Fibroblast of skin of scalp (primary cell): ENCODE data around the gene TANGO2.

ENCODE experiments used
- DNase-seq: peaks from one replicate; pipeline ENCODE4 v3.0.0-alpha.2; 2013

Gene TANGO2

DNA sequence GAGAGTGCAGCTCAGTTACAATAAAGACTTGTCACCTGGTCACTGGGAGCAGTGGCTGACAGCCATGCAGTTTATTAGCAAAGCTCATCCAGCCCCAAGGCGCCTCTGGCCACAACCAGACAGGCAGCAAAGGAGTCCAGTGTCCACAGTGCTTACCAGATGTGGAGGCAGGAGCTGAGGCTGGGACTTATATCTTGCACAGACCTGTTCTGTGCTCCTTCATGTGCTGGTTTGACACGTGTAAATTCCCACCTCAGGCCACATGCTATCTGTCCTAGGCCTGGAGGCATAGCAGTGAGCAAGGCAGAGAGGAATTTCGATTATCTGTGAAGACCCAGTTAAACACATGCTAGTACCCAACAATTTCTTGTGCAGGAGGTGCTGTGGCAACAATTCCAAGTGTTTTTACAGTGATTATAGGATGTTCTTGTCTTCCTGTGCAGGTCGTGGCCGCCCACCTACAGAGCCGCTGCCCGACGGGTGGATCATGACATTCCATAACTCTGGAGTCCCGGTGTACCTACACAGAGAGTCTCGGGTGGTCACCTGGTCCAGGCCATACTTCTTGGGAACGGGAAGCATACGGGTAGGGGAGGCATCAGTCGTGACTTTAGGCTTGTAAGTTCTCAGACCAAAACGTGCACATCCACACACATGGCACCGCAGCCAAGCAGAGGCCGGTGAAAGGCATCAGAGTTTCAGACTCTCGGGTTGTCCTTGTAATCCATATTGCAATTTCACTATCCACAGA lies 68.5 kb downstream of the TANGO2 start:
- no peak for DNase-seq

DNA sequence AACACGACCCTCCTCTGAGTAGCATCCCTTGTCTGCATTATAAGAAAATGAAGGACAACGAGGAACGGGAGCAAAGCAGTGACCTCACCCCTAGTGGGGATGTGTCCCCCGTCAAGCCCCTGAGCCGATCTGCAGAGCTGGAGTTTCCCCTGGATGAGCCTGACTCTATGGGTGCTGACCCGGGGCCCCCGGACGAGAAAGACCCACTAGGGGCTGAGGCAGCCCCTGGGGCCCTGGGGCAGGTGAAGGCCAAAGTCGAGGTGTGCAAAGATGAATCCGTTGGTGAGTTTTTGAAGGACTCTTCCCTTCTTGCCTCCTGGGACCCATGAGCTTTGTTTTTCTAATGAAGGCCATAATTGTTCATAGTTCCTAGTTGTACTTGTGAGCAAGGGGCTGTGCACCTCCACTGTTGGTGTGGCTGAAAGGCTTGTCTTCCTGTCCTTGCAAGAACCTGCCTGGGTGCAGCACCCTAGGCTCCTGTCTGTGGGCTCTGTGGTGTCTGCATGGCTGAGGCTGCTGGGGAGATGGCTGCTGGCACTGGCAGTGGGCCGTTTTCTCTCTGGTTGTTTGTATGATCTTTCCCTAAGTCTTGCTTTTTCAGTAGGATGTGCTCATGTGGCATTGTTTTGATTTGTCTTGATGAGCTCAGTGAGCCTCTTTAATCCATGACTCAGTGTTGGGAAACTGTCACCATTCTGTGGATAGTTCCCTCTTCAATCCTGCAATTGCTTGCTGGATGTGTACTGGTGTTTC lies 69.2 kb downstream of the TANGO2 start:
- no peak for DNase-seq

DNA sequence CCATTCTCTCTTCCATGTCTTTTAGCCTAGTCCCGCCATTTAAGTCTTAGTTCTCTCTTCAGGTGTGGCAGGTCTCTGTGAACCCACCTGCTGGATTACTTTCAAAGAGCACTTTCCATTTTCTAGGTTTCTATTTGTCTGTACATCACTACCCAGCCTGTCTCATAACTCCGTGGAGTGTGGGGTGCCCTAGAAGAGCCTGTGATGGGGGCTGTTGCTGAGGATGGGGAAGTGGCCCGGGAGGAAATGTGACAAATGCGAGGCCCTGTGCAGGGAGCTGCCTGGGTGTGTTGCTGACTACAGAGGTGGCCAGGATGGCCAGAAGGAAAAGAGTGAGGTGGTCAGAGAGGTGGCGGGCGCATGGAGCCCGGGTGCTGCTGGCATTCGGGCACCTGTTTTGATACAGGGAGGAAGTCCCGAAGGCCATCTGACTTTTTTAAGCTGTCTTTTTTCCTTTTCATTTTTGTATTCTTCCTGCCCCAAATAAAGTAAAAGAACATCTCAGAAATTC lies 69.9 kb downstream of the TANGO2 start:
- no peak for DNase-seq

DNA sequence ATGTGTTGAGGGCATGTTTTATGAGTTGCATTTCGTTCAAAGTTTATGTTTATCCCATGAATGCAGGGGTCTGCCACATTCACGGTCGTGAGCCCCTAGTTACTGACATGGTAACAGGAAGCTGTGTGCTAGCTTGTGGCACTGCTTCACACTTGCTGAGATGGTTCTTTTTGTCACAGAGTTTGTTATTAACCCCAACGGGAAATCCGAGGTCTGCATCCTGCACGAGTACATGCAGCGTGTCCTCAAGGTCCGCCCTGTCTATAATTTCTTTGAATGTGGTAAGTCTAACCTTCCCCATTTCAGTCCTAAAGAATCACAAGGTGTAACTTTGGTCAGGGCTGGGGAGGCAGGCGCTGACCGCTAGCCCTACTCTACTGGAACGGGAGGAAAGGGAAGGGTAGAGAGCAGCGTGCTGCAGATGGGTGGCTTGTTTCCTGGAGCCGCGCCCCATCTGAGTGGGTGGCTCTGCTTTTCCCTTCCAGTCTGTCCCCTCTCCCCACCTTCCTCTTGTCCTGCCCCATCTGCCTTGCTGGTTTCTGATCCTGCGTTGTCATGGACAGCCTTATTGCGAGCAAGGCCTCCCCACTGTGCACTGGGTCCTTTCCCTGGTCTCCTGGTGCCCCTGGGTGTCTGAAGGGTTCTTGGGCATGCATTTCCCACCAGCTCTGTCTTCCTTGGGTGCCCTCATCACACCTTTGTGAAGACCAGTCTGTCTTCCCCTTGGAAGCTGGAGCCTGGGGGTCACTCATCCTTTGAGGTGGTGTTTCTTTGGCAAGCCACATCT lies 71.0 kb downstream of the TANGO2 start:
- DNase-seq = no peak

DNA sequence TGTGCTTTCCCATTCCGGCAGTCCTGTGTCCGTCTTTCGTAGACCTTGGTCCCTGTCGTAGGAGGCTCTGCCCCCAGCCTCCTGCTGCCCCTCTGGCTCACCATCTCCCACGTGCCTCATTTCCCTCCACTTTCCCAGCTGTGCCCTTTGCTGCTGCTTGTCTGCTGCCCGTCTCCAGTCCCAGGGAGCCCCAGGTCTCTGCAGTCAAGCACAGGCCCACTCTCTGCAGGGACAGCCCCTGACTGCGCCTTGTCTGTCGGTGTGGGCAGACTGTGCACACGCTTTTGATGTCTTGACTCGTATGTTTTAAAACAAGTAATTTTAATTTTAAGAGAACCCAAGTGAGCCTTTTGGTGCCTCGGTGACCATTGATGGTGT lies 71.6 kb downstream of the TANGO2 start:
- no peak for DNase-seq

DNA sequence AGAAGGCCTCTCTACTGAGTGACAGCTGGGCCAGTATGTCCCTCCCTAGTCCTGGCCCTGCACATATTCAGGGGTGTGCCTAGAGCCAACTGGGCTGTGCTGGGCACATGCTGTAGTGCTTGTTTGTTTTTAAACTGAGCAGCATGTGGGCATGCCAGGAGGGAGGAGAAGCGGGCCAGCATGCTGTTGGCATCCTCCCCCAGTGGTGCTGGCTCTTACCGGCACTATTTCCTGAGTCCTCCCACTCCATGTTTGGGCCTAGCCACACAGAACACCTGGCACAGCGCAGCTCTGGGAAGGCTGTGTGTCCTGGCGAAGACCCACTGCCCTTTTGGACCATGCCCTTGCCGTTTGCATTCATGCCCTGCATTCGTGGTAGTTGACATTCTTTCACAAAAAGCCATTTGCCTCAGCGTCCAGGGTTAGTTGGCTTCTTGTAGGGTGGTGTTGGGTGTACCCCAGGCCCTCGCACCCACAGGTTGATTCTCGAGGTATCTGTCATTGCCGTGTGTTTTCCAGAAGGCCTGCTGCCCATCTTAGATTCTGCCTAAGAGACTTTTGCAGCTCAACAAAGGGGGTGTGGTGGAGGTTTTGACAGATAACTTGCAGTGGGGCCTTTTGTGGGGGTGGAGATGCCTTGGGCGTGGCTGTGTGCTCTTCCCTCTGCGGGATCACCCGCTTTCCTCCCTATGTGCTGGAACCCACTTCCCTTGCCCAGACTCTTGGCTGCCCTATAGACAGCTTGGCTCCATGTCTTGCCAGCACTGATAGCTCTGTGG lies 72.7 kb downstream of the TANGO2 start:
- no peak for DNase-seq

DNA sequence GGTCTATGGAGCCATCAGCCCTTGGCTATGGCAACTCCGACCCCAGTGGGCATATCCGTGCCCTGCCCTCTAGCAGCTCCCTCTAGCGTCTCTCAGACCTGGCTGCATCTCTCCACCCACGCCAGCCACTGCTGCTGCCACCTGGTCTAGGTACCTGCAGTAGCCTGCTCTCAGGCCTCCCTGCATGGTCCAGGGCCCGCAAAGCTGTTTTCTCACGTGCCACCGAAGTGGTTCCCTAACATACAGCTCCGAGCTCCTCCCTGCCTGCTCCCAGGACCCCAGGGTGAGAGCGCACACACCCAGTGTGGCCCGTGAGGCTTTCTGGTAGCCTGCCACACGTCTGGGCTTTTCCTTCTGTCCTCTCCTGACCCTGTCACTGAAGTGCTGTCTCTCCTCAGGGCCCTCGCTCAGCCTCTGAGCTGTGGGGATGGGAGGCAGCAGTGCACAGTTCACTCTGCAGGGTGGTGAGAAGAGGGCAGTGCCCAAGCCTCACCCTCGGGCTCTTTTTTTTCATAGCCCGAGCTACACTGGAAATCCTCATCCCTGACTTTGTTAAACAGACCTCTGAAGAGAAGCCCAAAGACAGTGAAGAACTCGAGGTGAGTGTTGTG lies 73.4 kb downstream of the TANGO2 start:
- DNase-seq = no peak

DNA sequence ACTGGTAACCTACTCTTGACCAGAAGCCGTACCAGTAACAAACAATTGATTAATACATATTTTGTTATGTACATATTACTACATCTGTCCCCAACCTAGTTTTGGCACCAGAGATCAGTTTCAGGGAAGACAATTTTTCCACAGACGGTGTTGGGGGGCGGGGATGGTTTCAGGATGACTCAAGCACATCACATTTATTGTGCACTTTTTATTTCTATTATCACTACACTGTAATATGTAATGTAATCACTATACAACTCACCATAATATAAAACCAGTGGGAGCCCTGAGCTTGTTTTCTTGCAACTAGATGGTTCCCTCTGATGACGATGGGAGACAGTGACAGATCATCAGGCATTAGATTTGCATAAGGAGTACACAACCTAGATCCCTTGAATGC lies 74.6 kb downstream of the TANGO2 start:
- no peak for DNase-seq

DNA sequence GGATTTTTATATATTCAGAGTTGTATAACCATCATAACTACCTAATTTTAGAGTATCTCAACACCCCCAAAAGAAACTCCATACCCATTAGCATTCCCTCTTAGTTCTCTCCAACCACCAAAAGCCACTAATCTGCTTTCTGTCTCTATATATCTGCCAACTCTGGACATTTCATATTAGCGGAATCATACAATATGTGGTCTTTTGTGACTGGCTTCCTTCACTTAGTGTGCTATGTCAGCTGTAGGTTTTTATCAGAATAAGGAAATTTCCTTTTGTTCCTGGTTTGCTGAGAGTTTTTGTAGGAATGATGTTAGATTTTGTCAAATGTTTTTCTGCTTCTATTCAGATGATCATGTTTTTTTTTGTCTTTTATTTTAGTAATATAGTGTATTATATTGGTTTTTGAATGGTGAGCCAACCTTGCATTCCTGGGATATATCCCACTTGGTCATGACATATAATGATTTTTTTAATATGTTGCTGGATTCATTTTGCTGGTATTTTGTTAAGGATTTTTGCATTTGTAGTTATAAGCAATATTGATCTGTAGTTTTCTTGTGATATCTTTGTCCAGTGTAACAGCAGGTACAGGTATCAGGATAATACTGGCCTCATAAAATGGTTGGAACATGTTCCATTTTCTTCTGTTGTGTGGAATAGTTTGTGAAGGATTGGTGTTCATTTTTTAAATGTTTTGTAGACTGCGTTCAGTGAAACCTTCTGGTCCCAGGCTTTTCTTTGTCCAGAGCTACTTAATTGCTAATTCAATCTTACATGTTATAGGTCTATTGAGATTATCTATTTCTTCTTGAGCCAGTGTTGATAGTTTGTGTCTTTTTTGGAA lies 75.9 kb downstream of the TANGO2 start:
- no peak for DNase-seq

DNA sequence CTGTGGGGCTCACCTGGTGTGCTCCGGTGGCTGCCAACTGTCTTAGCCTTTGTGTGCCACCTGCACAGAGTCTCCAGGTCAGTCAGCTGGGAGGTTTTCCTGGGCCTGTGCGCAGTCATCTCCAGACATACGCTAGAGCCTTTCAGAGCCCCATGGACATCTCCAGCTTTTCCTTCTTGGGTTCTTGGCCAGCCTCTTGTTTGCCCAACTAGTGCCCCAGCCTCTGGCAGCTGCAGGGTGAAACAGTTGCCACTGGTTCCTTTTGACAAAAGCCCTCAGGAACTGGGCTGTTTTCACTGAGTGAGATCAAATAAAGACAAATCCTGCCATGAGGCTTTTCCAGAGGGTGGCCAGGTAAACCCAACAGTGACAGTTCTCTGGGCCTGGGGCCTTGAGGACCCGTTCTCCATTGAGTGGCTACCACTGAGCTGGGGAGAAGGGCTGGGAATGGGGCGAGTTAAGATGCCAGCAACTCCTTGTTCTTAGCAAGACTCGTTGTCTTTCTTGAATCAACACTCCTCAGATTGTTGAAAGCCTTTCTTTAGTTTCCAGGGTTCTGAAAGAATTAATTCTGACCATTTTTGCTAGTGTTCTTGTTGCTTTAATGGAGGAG lies 78.3 kb downstream of the TANGO2 start:
- DNase-seq = no peak

DNA sequence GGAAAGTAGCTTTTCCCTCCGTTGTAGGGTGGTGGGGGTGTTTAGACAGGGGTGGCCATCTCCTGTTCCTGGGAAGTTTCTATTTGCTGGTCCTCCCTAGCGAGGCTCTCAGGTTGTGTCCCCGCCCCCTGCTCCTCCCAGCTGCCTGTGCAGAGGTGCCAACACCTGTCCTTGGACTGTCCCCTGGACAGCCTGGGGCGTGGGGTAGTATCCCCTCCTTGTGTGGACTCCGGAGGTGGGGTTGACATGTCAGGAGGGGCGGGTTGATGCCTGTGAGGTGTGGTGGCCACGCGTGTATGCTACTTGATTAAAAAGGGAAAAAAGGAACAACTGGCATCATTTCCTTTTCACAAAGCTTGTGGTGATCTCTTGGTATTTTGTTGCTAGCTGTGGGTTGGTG lies 80.7 kb downstream of the TANGO2 start:
- DNase-seq = no peak

DNA sequence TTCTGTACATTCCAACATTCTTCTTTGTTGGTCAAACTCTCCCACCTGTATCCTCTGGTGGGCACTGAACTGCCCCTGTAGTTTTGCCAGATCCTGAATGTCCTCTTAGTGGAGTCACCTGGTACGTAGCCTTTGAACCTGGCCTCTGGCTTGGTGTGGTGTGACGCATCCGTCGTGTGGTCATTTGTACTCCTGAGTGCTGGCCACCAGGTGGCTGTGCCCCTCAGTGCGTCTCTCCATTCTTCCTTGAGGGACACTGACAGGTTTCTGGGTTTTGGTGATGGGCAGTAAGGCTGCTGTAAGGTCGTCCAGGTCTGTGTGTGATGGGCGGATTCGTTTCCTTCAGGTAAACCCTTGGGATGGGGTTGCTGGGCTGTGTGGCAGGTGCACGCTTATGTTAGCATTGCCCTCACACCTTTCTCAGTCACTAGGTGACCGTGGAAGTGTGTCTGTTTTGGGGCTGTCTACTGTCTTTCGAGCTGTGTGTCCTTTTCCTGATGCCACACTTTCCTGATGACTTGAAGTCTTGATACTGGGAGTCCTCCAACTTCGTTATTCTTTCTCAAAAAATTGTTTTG lies 81.4 kb downstream of the TANGO2 start:
- no peak for DNase-seq

DNA sequence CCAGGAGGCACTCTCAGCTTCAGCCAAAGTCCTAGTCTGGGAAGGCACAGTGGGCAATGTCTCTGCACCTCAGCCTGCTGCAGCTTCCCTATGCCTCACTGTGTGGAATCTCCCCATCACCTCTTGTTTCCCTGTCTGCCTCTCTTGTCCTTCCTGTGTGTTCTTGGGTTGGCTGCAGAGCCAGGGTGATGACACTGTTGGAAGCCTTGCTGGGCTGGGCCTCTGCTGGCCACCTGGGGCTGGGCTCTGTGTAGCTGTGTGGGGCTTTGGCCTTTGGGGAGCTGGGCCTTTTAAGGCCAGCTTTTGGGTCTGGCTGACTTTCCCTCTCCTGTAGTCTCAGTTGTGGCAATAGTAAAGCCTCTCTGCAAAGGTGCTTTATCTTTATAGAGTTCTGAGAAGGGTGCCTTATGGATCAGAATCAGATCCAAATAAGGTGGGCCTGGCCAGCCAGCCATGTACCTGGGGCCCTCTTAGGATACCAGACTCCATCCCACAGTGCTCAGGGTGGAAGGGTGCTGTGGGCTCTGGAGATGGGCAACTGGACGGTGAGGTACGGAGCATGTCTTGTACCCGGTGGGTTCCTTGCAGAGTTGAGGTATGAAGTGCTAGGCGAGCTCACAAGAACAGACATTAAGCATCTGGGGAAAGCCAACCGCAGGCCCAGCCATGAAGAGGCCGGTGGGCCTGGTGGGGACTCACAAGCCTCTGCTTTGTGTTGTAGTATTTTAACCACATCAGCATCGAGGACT lies 84.7 kb downstream of the TANGO2 start:
- no peak for DNase-seq

DNA sequence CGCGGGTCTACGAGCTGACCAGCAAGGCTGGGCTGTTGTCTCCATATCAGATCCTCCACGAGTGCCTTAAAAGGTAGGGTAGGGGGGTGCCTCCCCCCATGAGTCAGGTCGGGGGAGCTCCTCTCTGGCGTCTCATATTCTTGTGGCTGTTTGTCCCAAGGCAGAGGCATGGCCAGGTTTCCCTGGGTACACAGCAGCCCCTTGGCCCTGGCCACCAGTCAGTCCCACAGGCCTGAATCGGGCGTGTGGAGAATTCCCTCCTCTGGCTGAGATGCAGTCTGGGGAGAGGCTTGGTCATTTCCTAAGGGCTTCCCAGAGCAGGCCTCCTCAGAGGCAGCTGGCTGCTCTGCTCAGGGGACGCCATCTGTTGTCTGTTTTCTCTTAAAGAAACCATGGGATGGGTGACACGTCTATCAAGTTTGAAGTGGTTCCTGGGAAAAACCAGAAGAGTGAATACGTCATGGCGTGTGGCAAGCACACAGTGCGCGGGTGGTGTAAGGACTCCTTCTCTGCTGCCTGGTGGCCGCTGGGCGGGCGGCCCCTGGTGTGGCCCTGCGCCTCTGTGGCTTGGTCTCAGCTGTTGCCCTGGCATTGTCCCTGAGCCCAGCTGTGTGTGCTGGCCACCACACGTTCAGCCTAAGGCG lies 85.4 kb downstream of the TANGO2 start:
- no peak for DNase-seq

DNA sequence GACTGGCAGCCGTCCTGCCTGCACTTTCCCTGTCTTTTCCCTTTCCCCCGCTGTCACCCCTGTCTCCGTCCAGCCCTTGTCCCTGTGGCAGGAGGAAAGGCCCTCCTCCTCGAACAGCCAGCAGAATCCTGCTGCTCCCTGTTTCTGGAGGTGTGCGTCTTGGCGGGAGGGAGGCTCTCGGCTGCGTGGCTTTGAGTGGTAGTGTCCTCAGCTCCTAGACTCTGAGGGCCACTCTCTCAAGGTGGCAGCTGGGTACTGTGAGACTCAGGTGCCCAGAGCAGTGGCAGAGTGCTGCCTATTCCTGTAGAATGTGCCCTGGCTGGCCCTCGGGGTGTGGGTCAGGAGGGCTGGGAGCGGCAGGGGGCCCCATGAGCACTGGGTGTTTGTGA lies 85.9 kb downstream of the TANGO2 start:
- DNase-seq = no peak

DNA sequence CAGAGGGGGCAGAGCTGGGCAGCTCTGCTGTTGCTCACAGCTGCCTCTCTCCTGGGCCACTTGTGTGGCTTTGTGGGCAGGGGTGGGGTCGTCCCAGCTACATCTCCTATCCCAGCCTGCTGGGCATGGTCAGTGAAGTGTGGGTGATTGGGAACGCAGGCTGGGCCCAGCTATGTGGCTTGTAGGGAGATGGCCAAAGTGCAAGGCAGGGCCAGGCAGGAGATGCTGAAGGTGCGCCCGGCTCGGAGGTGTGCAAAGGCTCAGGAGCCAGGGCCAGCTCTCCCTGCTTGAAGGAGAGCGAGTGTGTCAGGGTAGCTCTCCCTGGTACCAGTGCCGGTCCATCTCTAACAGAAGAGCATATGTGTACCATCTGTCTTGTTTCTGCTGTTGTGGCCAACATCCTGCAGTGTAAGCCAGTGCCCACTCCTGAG lies 86.6 kb downstream of the TANGO2 start:
- no peak for DNase-seq

DNA sequence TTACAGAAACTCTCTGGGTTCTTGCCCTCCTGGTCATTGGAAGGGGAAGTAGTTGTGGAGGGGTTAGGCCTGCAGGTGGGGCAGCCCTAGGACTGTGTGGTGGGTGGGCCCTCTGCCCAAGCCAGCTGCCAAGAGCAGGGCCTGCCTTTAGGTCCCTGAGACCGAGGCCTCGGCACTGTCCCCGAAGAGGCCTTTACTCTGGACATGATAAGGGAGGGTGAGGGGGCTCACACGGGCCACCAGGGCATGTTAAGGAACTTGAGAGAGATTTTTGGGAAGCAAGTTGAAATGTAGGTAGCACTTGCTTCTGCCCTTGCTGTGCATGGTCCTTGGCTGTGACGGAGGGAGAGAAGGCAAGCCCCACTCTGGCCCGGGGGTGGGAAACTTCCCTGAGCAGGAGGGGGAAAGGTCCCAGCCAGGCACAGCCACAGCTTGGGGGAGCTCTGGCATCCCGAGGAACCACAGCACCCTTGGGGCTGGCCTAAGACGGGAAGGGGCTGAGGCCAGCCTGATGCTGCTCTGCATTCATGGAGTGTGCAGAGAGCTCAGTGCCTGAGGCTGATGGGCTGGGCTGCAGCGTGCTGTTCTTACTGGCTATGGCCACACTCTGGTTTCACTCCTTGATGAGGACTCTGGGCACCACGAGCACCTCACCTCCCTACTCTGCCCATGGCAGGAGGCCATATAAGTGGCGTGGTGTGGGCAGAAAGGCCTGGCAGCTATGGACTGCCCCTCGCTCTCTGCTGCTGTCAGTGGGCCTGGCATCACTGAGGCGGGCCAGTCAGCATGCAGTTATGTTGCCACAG lies 87.2 kb downstream of the TANGO2 start:
- no peak for DNase-seq

DNA sequence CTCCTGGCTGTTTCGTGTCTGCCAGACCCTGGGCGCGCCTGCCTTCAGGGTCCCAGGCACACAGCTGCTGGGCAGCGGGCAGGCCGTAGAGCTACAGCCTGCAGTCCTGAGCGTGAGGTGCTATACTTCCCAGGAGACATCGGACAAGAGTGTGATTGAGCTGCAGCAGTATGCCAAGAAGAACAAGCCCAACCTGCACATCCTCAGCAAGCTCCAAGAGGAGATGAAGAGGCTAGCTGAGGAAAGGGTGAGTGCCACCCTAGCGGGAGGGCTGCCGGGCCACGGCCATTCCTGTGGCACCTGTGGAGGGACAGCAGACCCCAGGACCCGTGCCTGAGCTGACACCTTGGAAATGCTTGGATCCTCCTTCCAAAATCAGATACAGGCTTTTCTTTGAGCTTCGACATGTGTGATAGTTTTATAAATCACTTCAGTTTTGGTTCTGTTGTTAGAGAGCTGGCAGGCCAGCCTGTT lies 87.9 kb downstream of the TANGO2 start:
- DNase-seq = no peak
